Nephron (organoid): ENCODE measurements around the gene ARHGAP15.

Source experiments
- H3K27ac Mint-ChIP-seq, 3 experiments: 2 replicates each; pipeline ENCODE4 v1.8.0; 2020; ENCODE audit warnings: mixed read lengths in 3 of 3, mild to moderate bottlenecking in 2 of 3, moderate library complexity in 1 of 3
- H3K27me3 Mint-ChIP-seq: 2 replicates; pipeline ENCODE4 v1.8.0; 2021; ENCODE audit warnings: low read depth, mild to moderate bottlenecking, moderate library complexity, mixed read lengths
- H3K36me3 Mint-ChIP-seq: 2 replicates; pipeline ENCODE4 v1.8.0; 2020; ENCODE audit warnings: low read depth, mixed read lengths
- H3K4me1 Mint-ChIP-seq: 2 replicates; pipeline ENCODE4 v1.8.0; 2020; ENCODE audit warnings: mixed read lengths
- H3K4me3 Mint-ChIP-seq, 3 experiments: 2 replicates each; pipeline ENCODE4 v1.8.0; 2020; ENCODE audit warnings: mild to moderate bottlenecking in 3 of 3, mixed read lengths in 3 of 3, moderate library complexity in 2 of 3
- H3K9me3 Mint-ChIP-seq: 2 replicates; pipeline ENCODE4 v1.8.0; 2020; ENCODE audit warnings: mixed read lengths
- CTCF ChIP-seq, 3 experiments: fragments of 200-600 bp; sonication (generic); IDR thresholded peaks; one replicate each; pipeline ENCODE4 v1.5.0; 2021; ENCODE audit warnings: antibody characterized with exemption in 3 of 3; ENCODE audit not compliant: unreplicated experiment in 3 of 3

Gene ARHGAP15

DNA sequence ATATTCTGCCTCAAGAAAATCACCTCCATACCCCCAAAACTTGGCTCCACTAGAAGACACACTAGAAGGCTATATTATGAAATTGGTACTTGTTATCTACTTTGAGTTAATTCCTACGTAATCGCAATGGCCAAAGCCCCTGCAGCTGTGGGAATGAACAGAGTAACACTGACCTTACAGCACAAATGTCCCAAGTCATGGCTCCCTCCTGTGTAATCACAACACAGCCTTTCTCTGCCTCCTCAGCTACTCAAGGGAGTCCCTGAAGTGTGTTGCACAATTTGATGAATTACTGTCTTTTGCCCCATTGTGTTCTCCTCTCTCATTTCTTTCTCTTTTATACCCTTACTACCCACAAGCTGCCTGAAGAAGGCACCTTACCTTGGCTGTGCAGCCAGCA is 375.2 kb downstream of the ARHGAP15 start:
- peaks cover 4% of the 10 kb centered on the region for H3K9me3 Mint-ChIP-seq
- H3K27ac Mint-ChIP-seq: no peak overlapping the region
- H3K4me3 Mint-ChIP-seq: no peak overlapping the region
- no peak for TF ChIP-seq CTCF (IDR thresholded peaks at IDR 0.05; ENCODE audit: unreplicated experiment in 3 of 3)
- no peaks in the 10 kb centered on the region for H3K27me3 Mint-ChIP-seq
- H3K36me3 Mint-ChIP-seq: no peaks in the 10 kb centered on the region
- peaks cover 1% of the 10 kb centered on the region for H3K4me1 Mint-ChIP-seq

DNA sequence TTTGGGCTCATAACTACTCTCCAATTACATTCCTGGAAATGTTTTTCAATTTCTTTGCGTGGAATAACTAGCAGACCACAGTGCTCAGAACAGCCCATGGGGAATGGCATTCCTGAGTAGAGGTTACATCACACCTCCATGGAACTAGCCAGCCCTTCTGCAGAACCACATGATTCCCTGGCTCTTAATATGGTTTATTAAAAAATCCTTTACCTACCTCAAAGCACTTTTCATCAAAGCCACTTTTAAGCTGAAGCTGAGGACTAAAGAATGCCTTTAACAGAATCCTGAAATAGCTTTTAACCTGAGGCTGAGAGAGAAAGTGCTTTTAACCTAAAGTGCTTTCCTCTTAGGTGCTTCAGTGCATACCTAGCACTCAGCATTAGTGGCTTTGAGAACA is 376.3 kb downstream of the ARHGAP15 start:
- Mint-ChIP-seq H3K27me3 (no peaks in the 10 kb centered on the region), H3K4me1 (no peaks in the 10 kb centered on the region), H3K36me3 (no peaks in the 10 kb centered on the region), H3K27ac (no peak overlapping the region), H3K4me3 (no peak overlapping the region), H3K9me3 (peaks cover 4% of the 10 kb centered on the region)
- TF ChIP-seq CTCF (IDR thresholded peaks at IDR 0.05; ENCODE audit: unreplicated experiment in 3 of 3): no peak

DNA sequence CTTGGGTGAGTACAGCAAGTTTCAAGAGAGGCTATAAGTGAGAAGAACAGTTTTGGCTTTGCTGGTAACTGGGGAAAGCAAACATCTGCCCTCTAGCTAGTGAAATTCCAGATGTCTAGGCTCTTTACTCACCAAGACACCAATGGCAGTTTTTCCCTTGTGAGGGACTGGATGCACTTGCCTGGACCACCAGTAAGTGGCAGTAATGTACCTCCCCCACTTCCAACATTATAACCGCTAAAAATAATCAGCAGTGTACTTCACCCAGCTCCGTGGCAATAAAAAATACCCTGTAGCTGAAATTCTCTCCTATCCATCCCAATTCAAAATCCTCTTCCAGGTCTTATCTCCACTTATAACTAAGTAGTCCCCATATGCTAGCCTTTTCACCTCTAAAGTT is 383.9 kb downstream of the ARHGAP15 start:
- Mint-ChIP-seq H3K36me3 (no peaks in the 10 kb centered on the region), H3K27me3 (no peaks in the 10 kb centered on the region), H3K4me1 (peaks cover 16% of the 10 kb centered on the region), H3K27ac (peak overlapping the region; percentile 13 to 17 (median 16)), H3K9me3 (peaks cover 11% of the 10 kb centered on the region), H3K4me3 (no peak overlapping the region)
- TF ChIP-seq CTCF (IDR thresholded peaks at IDR 0.05; ENCODE audit: unreplicated experiment in 3 of 3): peak; percentile 74 to 84 (median 80)

DNA sequence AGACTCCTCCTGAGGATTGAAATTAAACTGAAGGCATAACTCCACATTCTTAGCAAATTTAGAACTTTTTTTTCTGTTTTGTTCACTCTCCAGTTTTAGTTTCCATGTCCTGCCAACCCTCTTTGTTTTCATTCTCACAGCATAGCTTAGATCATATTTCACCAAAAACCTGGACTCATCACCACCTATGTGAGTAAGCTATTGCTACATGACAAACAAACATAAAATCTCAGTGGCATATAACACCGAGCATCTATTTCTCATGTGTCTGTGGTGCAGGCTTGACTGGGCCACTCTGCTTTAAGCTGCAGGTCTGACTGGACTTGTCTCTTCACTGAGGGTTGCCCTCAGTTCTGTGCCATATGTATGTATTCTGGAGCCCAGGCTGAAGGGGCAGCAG is 385.2 kb downstream of the ARHGAP15 start:
- Mint-ChIP-seq H3K36me3 (no peaks in the 10 kb centered on the region), H3K27me3 (no peaks in the 10 kb centered on the region), H3K4me1 (peaks cover 16% of the 10 kb centered on the region), H3K4me3 (no peak overlapping the region), H3K9me3 (peaks cover 7% of the 10 kb centered on the region), H3K27ac (peak overlapping the region in 2 of 3 experiments; percentile 37 to 75)
- no peak for TF ChIP-seq CTCF (IDR thresholded peaks at IDR 0.05; ENCODE audit: unreplicated experiment in 3 of 3)

DNA sequence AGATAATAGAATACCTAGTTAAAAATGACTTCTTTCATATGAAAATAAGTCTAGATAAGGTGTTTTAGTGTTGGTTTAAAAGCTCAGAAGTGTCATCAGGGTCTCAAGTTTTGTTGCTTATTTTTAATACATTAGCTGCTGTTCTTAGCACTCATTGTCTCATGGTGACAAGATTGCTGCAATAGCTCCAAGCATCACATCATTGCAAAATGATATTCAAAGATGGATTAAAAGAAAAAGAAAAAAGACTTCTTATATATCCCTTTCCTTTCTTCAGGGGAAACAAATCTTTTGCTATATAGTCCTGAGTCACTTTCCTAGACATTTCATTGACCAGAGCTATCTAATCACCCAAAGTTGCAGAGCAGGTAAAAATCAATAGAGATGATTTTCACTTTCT is 386.1 kb downstream of the ARHGAP15 start:
- no peak for TF ChIP-seq CTCF (IDR thresholded peaks at IDR 0.05; ENCODE audit: unreplicated experiment in 3 of 3)
- Mint-ChIP-seq H3K9me3 (peaks cover 7% of the 10 kb centered on the region), H3K27me3 (no peaks in the 10 kb centered on the region), H3K4me1 (peaks cover 16% of the 10 kb centered on the region), H3K27ac (no peak overlapping the region), H3K36me3 (no peaks in the 10 kb centered on the region), H3K4me3 (no peak overlapping the region)

GRCh38 chr2:143519521-143519920 is 390.3 kb downstream of the ARHGAP15 start:
- Mint-ChIP-seq H3K36me3 (no peaks in the 10 kb centered on the region), H3K4me3 (no peak overlapping the region)

More at GRCh38 chr2:143519521-143519920, 390.3 kb downstream of the ARHGAP15 start:
- no peaks in the 10 kb centered on the region for H3K27me3 Mint-ChIP-seq
- peak overlapping the region in 1 of 3 experiments; percentile 28 for H3K27ac Mint-ChIP-seq
- no peak for TF ChIP-seq CTCF (IDR thresholded peaks at IDR 0.05; ENCODE audit: unreplicated experiment in 3 of 3)
- peaks cover 7% of the 10 kb centered on the region for H3K9me3 Mint-ChIP-seq
- peaks cover 31% of the 10 kb centered on the region for H3K4me1 Mint-ChIP-seq
